SH-SY5Y (cell line): ENCODE data around the gene LRTM2.

Source experiments
- GATA2 ChIP-seq: IDR thresholded peaks from 2 replicates; pipeline ENCODE4 v1.6.1; 2011; ENCODE audit warnings: mild to moderate bottlenecking, low read depth, low read length
- GATA3 ChIP-seq: IDR thresholded peaks from 2 replicates; pipeline ENCODE4 v1.6.1; 2011; ENCODE audit warnings: low read depth, mild to moderate bottlenecking, low read length, moderate library complexity

- TF ChIP-seq GATA2 = no peak
- no peak for TF ChIP-seq GATA3
These were observed 12.1 kb upstream of the LRTM2 start for GRCh38 chr12:1808036-1808797.
